KOPT-K1 (cell line): ENCODE measurements around the gene IL1RL1.

Experiments used
- H3K27ac ChIP-seq: fragments of 200-600 bp; sonication (generic); 2 replicates; pipeline ENCODE4 v1.5.1; 2016; ENCODE audit warnings: antibody characterized with exemption, mild to moderate bottlenecking, low read depth, low read length; ENCODE audit not compliant: poor library complexity, severe bottlenecking
- H3K36me3 ChIP-seq: fragments of 200-600 bp; sonication (generic); 2 replicates; pipeline ENCODE4 v1.5.1; 2017; ENCODE audit warnings: antibody characterized with exemption, mild to moderate bottlenecking, low read length, moderate library complexity; ENCODE audit not compliant: insufficient read depth
- H3K9me3 ChIP-seq: fragments of 200-600 bp; sonication (generic); 2 replicates; pipeline ENCODE4 v1.5.1; 2017; ENCODE audit warnings: antibody characterized with exemption, low read length, mild to moderate bottlenecking; ENCODE audit not compliant: insufficient read depth, poor library complexity, severe bottlenecking

The IL1RL1 gene

DNA sequence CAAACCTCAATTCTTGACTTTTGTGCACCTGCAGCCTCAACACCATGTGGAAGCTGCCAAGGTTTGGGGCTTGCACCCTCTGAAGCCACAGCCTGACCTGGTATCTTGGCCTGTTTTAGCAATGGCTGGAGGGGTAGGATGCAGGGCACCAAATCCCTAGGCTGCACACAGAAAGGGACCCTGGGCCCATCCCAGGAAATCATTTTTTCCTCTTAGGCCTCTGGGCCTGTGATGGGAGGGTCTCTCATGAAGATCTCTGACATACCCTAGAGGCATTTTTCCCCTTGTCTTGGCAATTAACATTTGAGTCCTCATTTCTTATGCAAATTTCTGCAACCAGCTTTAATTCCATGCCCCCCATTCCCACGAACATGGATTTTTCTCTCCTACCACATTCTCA is 54.4 kb downstream of the IL1RL1 start:
- Histone ChIP-seq H3K36me3 (peaks cover 8% of the 10 kb centered on the region; the same call in 1 of the 2 replicates), H3K27ac (no peak overlapping the region), H3K9me3 (peaks cover 32% of the 10 kb centered on the region)

DNA sequence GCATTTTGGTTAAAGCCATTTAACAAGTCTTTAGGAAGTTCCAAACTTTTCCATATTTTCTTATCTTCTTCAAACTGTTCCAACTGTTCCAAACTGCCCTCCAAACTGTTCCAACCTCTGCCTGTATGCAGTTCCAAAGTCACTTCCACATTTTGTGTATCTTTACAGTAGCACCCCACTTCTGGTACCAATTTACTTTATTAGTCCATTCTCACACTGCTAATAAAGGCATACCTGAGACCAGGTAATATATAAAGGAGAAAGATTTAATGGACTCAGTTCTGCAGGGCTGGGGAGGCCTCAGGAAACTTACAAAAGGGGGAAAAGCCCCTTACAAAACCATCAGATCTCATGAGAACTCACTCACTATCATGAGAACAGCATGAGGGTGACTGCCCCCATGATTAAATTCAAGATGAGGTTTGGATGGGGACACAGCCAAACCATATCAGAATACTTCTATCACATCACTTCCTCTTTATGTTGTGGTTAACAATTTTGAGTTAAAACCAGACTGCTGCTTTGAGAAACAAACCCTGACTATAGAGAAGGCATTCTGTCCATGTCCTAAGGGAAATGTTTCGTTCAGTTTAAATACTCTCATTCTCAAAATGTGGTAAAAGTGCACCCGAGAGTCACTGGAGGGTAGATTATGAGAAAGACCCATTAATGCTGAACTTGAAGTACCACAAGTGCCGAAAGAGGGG is 55.2 kb downstream of the IL1RL1 start:
- peaks cover 8% of the 10 kb centered on the region; the same call in 1 of the 2 replicates for H3K36me3 ChIP-seq
- no peak overlapping the region for H3K27ac ChIP-seq
- H3K9me3 ChIP-seq, result peaks cover 32% of the 10 kb centered on the region

DNA sequence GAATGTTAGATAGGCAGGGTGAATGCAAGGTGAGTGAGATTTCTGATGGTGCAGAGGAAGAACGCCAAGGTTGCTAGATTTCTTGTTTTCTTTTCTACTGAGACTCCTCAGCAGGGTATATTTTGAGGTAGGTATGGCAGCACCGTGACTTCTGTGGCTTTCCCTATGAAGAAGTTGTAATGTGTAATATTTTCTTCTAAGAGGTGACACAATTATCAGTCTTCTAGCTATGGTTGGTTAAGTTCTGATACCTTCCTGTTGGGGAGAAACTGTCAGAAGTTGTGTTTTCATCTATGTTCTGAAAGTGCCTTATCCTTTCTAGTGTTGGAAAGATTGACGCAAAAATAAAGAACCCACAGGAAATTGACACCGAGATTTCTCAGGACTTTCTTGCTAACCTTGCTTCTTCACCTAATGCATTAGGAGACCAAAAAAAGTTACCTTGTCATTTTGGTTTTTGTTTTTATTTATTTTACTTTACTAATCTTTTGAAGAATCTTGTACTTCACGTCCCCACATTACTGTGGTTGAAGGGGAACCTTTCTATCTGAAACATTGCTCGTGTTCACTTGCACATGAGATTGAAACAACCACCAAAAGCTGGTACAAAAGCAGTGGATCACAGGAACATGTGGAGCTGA is 56.1 kb downstream of the IL1RL1 start:
- peaks cover 8% of the 10 kb centered on the region; the same call in 1 of the 2 replicates for H3K36me3 ChIP-seq
- peaks cover 32% of the 10 kb centered on the region for H3K9me3 ChIP-seq
- no peak overlapping the region for H3K27ac ChIP-seq

DNA sequence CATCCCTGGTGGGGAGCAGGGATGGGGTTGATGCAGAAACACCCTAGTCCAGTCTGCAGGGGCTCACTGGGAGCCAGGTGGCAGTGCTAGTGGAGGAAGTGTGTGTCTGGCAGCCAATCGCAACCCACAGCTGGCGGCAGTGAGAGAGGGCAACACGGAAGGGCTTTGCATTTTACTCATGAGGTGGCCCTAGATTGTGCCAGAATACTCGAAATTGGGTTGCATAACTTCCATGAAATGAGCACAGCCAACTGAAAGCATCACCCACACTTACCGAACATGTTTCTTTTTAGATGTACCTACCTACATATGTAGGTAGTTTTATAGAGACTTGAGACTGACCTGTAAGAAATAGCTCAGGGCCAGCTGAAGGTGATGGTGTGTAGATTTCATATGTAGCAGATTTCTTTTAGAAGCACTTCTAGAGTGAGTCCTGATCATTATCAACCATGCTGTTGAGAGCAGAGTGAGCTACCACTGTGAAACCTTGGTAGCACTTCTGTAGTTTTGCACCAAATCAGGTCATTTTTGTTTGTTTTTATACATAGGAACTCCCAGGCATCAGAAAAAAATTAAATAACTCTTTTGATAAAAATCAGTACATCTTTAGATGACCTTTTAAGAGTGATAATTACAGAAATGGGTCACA is 57.2 kb downstream of the IL1RL1 start:
- H3K36me3 ChIP-seq, result peaks cover 8% of the 10 kb centered on the region; the same call in 1 of the 2 replicates
- peaks cover 32% of the 10 kb centered on the region for H3K9me3 ChIP-seq
- H3K27ac ChIP-seq, result no peak overlapping the region

DNA sequence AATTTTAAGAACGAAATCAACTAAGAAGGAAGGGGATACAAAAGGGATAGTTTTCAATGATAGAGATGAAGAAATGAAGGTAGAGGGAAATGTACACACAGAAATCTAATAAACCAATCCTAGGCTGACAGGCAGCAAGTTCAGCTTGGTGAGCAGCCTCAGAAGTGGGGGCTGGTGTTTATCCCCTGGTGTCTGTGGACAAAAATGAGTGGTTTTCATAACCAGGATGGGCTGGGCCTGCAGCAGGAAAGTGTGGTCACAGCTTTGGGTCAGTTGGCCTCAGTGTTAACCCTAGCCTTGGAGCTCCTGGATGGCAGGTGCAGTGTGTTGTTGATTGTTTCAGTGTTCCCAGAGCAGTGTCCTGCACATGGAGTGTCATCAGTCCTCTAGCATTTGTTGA is 58.5 kb downstream of the IL1RL1 start:
- Histone ChIP-seq H3K27ac (no peak overlapping the region), H3K36me3 (no peaks in the 10 kb centered on the region; the same call in 1 of the 2 replicates), H3K9me3 (peaks cover 22% of the 10 kb centered on the region)

DNA sequence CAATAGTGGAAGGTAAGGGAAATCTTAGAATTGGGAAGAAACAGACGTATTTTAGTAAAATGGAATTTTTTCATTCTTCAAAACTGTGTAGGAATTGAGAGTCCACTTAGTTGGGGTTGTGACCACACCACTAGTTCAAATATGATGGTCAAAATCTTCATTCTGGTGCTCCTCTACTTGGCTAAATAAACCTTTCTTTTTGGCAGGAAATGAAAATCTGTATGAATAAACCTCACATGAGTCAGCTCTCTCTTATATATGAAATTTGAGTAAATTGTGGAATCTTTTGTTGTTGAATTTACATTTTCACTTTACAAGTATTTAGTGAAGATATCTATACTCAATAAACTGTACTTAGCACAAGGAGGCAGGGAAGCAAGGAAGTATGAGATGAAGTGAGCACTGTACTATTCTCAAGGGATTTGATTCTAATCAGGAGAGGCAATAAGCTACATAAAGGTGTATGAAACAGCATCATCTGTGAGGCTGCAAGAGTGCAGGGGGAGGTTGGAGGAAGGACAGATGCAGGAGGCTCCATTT is 64.8 kb downstream of the IL1RL1 start:
- Histone ChIP-seq H3K36me3 (no peaks in the 10 kb centered on the region), H3K9me3 (no peaks in the 10 kb centered on the region), H3K27ac (no peak overlapping the region)

DNA sequence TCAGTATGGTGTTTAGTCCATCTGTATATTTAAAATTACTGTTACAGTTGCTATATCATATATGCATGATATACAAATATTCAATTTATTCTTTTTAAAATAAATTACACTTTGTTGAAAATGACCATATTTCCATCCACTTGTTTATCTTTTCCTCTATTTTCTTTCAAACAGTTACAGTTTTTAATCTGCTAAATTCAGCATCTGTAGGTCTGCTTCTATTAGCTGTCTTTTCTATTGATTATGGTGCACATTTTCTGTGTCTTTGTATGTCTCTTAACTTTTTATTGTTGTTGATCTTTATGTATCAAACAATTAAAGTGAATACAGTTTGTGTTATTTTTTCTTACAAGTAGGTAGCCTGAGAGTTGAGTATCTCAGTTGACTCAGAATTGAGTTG is 72.4 kb downstream of the IL1RL1 start:
- Histone ChIP-seq H3K27ac (no peak overlapping the region), H3K9me3 (peaks cover 22% of the 10 kb centered on the region), H3K36me3 (no peaks in the 10 kb centered on the region)

DNA sequence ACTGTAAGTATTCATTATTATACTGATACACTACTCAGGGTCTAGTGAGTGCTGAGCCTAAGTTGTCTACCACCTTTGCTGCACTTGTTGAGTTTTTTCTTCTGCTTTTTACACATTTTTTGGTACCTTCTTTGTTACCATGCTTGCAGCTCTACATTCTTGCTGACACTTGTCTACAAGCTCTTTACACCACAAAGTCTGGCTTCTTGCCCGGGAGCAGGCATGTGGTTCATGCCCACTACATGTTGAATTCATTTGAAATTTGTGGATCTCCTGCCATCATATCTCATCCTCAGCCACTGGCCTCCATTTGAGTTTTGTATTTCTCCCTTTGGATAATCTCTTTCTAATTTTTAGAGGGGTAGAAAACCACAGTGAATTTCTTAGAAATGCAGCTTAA is 74.2 kb downstream of the IL1RL1 start:
- Histone ChIP-seq H3K27ac (no peak overlapping the region), H3K36me3 (no peaks in the 10 kb centered on the region), H3K9me3 (peaks cover 22% of the 10 kb centered on the region)

DNA sequence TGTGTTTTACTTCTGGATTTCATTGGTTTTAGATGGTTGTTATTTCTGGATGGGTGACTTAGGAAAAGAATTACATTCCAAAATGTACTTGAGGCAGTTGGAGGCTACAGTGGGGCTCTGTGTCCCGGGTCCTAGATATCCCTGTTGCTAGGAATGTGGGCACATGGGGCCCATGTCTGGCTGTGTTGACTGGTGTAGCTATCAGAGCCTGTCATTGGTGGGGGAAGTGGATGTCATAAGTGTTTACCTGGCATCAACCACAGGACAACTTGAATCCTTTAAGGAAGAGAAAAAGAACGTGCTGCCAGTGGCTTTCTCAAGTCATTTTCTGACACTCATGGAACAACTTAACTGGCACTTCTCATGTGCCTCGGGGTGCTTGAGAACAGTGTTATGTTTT is 74.6 kb downstream of the IL1RL1 start:
- H3K36me3 ChIP-seq, result no peaks in the 10 kb centered on the region

DNA sequence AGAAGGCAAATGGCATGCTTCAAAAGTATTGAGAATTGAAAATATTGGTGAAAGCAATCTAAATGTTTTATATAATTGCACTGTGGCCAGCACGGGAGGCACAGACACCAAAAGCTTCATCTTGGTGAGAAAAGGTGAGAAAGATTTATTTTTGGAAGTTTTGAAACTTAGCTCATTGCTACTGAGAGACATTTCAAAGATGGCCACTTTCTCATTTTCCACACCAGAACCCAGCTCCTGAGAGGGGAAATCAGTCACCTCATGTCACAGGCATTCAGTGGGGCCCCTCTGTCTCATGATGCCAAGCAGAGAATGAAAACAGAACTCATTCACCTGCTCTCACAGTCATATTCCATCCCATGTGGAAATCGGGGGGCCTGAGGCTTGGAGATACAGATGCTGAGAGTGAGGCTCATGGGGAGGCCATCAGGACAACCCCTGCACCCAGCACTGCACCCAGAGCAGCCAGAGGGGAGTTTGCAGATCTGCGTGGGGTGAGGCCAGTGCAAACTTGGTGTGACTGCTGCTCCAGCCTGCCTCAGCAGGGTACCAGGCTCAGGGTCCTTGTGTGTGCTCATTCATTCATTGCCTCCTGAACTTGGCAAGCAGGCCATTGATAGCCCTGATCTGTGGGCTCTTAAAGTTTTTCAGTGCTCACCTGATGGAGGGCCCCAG is 75.6 kb downstream of the IL1RL1 start:
- no peaks in the 10 kb centered on the region for H3K36me3 ChIP-seq
- H3K27ac ChIP-seq, result no peak overlapping the region
- H3K9me3 ChIP-seq, result peaks cover 22% of the 10 kb centered on the region

More for the DNA sequence above, 74.6 kb downstream of the IL1RL1 start:
- Histone ChIP-seq H3K9me3 (peaks cover 22% of the 10 kb centered on the region), H3K27ac (no peak overlapping the region)

DNA sequence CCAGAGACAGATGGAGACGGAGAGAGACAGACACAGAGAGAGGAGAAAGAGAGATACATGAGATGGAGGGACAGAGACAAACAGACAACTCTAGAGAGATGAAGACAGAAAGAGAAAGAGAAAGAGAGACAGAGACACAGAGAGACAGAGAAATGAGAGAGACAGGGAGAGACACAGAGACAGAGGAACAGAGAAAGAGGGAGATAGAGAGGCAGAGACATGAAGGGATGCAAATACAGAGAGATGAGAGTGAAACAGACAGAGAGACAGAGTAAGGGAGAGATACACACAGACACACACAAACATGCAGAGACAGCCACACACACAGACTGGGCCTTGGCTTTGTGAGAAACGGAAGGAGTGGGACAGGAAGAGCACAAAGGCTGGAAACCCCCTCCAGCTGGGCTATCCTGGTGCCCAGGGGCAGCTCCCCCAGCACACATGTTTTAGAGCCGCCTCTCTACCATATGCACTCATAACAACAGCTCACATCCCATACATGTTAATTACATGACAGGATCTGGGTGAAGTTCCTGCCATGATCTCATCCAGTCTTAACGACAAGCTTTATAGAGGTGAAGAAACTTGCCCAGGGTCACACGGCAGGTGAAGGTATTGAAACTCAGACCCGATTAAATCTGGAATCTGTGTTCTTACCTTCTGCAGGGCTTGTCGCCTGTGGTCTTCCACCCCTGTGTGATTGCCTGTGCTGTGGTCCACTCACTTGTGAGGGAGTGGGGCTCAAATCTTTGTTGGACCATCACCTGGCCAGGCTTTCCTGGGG is 76.6 kb downstream of the IL1RL1 start:
- Histone ChIP-seq H3K27ac (no peak overlapping the region), H3K36me3 (no peaks in the 10 kb centered on the region)

DNA sequence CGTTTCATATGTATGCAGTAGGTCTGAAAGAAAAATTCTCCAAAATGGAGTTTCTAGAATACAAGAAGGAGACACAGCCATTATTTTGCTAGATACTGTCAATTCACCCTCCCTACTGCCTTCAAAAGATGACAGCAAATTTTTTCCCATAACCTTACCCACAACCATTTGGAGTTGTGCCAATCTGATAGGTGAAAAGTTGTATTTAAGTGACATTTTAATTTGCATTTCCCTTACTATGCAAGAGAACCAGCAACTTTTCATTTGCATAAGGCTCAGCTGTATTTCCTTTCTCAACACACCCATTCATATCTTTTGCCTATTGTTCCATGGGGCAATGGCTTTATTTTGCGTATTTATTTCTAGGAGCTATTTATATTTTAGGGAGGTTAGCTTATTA is 80.2 kb downstream of the IL1RL1 start:
- H3K9me3 ChIP-seq, result no peaks in the 10 kb centered on the region
- H3K27ac ChIP-seq, result no peak overlapping the region
- no peaks in the 10 kb centered on the region for H3K36me3 ChIP-seq

More for the DNA sequence above, 76.6 kb downstream of the IL1RL1 start:
- H3K9me3 ChIP-seq, result peaks cover 21% of the 10 kb centered on the region

DNA sequence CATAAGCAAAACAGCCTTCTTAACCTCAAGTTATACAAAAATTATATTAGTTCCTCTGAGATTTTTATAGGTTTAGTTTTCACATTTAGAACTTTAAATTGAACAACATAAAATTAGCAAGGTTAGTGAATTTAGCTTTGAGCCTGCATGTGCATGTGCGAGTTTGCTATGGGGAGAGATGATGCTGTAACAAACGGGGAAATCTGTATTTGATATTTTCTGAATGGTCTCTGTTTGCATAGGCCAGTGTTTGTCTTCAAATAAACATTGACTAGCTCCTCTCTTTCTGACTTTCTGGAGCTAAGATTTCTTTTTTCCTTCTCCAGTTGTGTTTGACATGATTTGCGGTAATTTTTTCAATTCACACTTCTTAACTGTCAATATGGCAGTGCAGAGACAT is 80.7 kb downstream of the IL1RL1 start:
- Histone ChIP-seq H3K9me3 (no peaks in the 10 kb centered on the region), H3K27ac (no peak overlapping the region), H3K36me3 (no peaks in the 10 kb centered on the region)

DNA sequence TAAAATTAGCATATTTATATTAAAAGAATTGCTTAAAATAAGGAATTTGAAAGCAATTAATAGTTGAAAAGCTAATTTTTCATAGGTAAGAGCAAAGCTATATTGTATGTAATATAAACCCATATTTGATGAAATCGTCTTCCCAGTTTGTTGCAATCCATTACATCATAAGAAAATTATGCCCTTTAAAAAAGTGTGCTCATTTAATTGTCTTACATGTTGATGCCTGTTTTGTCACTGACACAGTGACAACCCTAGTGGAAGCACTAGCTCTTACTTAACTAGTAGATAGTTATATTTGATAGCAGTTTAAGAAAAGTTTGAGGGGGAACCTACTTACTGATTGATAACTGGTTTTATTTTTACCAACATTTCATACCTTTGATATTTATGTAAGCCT is 81.6 kb downstream of the IL1RL1 start:
- no peaks in the 10 kb centered on the region for H3K36me3 ChIP-seq
- H3K9me3 ChIP-seq, result no peaks in the 10 kb centered on the region
- H3K27ac ChIP-seq, result no peak overlapping the region
